ENCODE measurements around the gene NES.

DNA sequence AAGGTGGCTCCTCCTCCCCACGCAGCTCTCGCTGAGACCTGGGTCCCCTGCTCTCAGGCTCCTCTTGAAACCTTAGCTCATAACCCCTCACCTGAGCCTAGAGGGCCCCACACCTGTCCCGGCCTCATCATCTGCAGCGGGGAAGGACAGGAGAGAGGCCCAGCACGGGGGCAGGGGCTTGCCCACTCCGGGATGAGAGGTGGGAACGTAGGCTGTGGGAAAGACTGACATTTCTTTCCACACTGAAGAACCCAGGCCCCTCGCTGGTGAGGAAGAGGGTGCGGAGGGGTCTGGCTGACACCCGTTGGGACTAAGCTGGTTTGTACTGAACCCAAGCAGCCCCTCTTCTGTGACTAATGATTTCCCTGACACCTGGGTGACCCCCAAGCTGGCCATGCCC lies 14.0 kb upstream of the NES start:
- no peak for TF ChIP-seq CTCF (IDR thresholded peaks at IDR 0.05; ENCODE audit: poor library complexity)
- TF ChIP-seq EZH2phosphoT487 (IDR thresholded peaks at IDR 0.05; ENCODE audit: low read depth, severe bottlenecking, unreplicated experiment): no peak
